Panc1 (cell line): ENCODE data around the gene GEN1.

Source experiments
- POLR2AphosphoS5 ChIP-seq: IDR thresholded peaks from 2 replicates; pipeline ENCODE4 v1.6.1; 2012; ENCODE audit warnings: mild to moderate bottlenecking, low read depth, low read length, moderate library complexity
- SIN3A ChIP-seq: IDR thresholded peaks from 2 replicates; pipeline ENCODE4 v1.6.1; 2012; ENCODE audit warnings: low read depth, mild to moderate bottlenecking, low read length, moderate library complexity, borderline replicate concordance; ENCODE audit not compliant: insufficient read depth
- TF ChIP-seq, protein P1 (sequence below): fragments of 450-650 bp; IDR thresholded peaks from 2 replicates; pipeline ENCODE4 v1.5.1; 2017; ENCODE audit warnings: mild to moderate bottlenecking
- TF ChIP-seq, protein P2 (sequence below), 2 experiments: IDR thresholded peaks; 2 replicates each; pipeline ENCODE4 v1.6.1; 2011 to 2012; ENCODE audit warnings: low read depth in 2 of 2, control low read depth in 1 of 2, low read length in 1 of 2, mild to moderate bottlenecking in 1 of 2, moderate library complexity in 1 of 2; ENCODE audit not compliant: insufficient read depth in 1 of 2

DNA sequence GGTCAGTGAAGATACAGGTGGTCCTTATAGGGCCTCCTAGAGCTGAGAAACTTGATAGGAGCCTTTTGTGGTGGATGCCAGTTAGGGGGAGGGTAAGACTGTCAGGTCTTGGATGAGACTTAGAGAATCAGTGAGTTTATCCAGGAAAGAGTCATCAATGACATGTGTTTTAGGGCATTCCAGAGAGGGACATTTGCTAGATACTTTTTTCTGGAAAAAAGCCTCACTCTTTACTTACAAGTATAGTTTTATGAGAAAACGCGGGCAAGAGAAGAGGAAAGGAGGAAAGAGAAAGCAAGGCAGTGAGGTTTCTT is 37.8 kb downstream of the GEN1 start:
- TF ChIP-seq, protein P1, sequence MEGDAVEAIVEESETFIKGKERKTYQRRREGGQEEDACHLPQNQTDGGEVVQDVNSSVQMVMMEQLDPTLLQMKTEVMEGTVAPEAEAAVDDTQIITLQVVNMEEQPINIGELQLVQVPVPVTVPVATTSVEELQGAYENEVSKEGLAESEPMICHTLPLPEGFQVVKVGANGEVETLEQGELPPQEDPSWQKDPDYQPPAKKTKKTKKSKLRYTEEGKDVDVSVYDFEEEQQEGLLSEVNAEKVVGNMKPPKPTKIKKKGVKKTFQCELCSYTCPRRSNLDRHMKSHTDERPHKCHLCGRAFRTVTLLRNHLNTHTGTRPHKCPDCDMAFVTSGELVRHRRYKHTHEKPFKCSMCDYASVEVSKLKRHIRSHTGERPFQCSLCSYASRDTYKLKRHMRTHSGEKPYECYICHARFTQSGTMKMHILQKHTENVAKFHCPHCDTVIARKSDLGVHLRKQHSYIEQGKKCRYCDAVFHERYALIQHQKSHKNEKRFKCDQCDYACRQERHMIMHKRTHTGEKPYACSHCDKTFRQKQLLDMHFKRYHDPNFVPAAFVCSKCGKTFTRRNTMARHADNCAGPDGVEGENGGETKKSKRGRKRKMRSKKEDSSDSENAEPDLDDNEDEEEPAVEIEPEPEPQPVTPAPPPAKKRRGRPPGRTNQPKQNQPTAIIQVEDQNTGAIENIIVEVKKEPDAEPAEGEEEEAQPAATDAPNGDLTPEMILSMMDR: no peak
- no peak for TF ChIP-seq POLR2AphosphoS5
- TF ChIP-seq SIN3A: no peak
- TF ChIP-seq, protein P2, sequence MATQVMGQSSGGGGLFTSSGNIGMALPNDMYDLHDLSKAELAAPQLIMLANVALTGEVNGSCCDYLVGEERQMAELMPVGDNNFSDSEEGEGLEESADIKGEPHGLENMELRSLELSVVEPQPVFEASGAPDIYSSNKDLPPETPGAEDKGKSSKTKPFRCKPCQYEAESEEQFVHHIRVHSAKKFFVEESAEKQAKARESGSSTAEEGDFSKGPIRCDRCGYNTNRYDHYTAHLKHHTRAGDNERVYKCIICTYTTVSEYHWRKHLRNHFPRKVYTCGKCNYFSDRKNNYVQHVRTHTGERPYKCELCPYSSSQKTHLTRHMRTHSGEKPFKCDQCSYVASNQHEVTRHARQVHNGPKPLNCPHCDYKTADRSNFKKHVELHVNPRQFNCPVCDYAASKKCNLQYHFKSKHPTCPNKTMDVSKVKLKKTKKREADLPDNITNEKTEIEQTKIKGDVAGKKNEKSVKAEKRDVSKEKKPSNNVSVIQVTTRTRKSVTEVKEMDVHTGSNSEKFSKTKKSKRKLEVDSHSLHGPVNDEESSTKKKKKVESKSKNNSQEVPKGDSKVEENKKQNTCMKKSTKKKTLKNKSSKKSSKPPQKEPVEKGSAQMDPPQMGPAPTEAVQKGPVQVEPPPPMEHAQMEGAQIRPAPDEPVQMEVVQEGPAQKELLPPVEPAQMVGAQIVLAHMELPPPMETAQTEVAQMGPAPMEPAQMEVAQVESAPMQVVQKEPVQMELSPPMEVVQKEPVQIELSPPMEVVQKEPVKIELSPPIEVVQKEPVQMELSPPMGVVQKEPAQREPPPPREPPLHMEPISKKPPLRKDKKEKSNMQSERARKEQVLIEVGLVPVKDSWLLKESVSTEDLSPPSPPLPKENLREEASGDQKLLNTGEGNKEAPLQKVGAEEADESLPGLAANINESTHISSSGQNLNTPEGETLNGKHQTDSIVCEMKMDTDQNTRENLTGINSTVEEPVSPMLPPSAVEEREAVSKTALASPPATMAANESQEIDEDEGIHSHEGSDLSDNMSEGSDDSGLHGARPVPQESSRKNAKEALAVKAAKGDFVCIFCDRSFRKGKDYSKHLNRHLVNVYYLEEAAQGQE (IDR thresholded peaks at IDR 0.05; ENCODE audit: insufficient read depth in 1 of 2, low read depth in 2 of 2, low read length in 1 of 2): no peak
